Epithelial cell of prostate (primary cell): ENCODE data around the gene KIAA0040.

Experiments used
- DNase-seq: peaks from one replicate; pipeline ENCODE4 v3.0.0-alpha.2; 2011; ENCODE audit warnings: low read depth, low spot score
- H3K27ac ChIP-seq: fragments of 450-650 bp; 2 replicates; pipeline ENCODE4 v1.5.1; 2017; ENCODE audit warnings: mild to moderate bottlenecking

The KIAA0040 gene

GRCh38 chr1:175192630-175193526 lies at the start of gene KIAA0040:
KIAA0040 (minus strand) TSS chr1:175192776; CDS start chr1:175161013, 31,763 bp downstream.
- no peak for DNase-seq

GRCh38 chr1:175237389-175237788 lies 44.8 kb upstream of the KIAA0040 start:
- no peak for DNase-seq
- no peak overlapping the region for H3K27ac ChIP-seq

More at GRCh38 chr1:175192630-175193526, at the start of gene KIAA0040:
- peak within 1 kb of the TSS; percentile 85 for H3K27ac ChIP-seq

GRCh38 chr1:175234639-175235038 lies 42.1 kb upstream of the KIAA0040 start:
- H3K27ac ChIP-seq: no peak overlapping the region
- DNase-seq: no peak

GRCh38 chr1:175232335-175232734 lies 39.8 kb upstream of the KIAA0040 start:
- no peak for DNase-seq
- H3K27ac ChIP-seq: no peak overlapping the region

GRCh38 chr1:175225805-175226129 lies 33.2 kb upstream of the KIAA0040 start:
- H3K27ac ChIP-seq: no peak overlapping the region
- DNase-seq: no peak

GRCh38 chr1:175222296-175222938 lies 29.8 kb upstream of the KIAA0040 start:
- peak overlapping the region; percentile 82 for H3K27ac ChIP-seq
- DNase-seq: peak; percentile 77

GRCh38 chr1:175221557-175222175 lies 29.1 kb upstream of the KIAA0040 start:
- H3K27ac ChIP-seq: peak overlapping the region; percentile 82
- DNase-seq: peak; percentile 36

GRCh38 chr1:175220853-175221556 lies 28.4 kb upstream of the KIAA0040 start:
- peak overlapping the region; percentile 82 for H3K27ac ChIP-seq

GRCh38 chr1:175219774-175220173 lies 27.2 kb upstream of the KIAA0040 start:
- H3K27ac ChIP-seq: no peak overlapping the region
- DNase-seq: no peak

More at GRCh38 chr1:175220853-175221556, 28.4 kb upstream of the KIAA0040 start:
- DNase-seq: no peak

GRCh38 chr1:175218786-175219434 lies 26.3 kb upstream of the KIAA0040 start:
- DNase-seq: no peak
- peak overlapping the region; percentile 40 for H3K27ac ChIP-seq

- H3K27ac ChIP-seq: peak overlapping the region; percentile 40
- no peak for DNase-seq
Measured at GRCh38 chr1:175217721-175218531, 25.4 kb upstream of the KIAA0040 start.

- no peak for DNase-seq
- no peak overlapping the region for H3K27ac ChIP-seq
Measured at GRCh38 chr1:175216444-175216843, 23.9 kb upstream of the KIAA0040 start.

- no peak overlapping the region for H3K27ac ChIP-seq
- DNase-seq: no peak
Measured at GRCh38 chr1:175211656-175212055, 19.1 kb upstream of the KIAA0040 start.

GRCh38 chr1:175210744-175211143 lies 18.2 kb upstream of the KIAA0040 start:
- DNase-seq: no peak
- no peak overlapping the region for H3K27ac ChIP-seq

- no peak overlapping the region for H3K27ac ChIP-seq
- no peak for DNase-seq
Measured at GRCh38 chr1:175209493-175209921, 16.9 kb upstream of the KIAA0040 start.

GRCh38 chr1:175208773-175209492 lies 16.4 kb upstream of the KIAA0040 start:
- no peak overlapping the region for H3K27ac ChIP-seq
- no peak for DNase-seq

- H3K27ac ChIP-seq: no peak overlapping the region
- no peak for DNase-seq
Measured at GRCh38 chr1:175207971-175208370, 15.4 kb upstream of the KIAA0040 start.

- no peak for DNase-seq
- H3K27ac ChIP-seq: no peak overlapping the region
Measured at GRCh38 chr1:175206687-175207086, 14.1 kb upstream of the KIAA0040 start.
